Measurements from ENCODE around the gene CIDEA.

GRCh38 chr18:12283666-12284065 is 29.5 kb downstream of the CIDEA start:
- TF ChIP-seq CTCF (conservative IDR thresholded peaks at IDR 0.05; ENCODE audit: low read depth, low read length) (no peak), EZH2 (IDR thresholded peaks at IDR 0.05; ENCODE audit: low read length, unreplicated experiment) (no peak), EZH2phosphoT487 (IDR thresholded peaks at IDR 0.05; ENCODE audit: borderline replicate concordance, low read length) (no peak)

Data from PC-3 (cell line).